Erythroblast (primary cell): ENCODE data around the gene CIITA.

ENCODE experiments used
- GATA1 ChIP-seq: IDR thresholded peaks from 2 replicates; pipeline ENCODE4 v1.6.1; 2011; ENCODE audit warnings: low read depth, mild to moderate bottlenecking, control low read depth, low read length, moderate library complexity
- POLR2A ChIP-seq: IDR thresholded peaks from 2 replicates; pipeline ENCODE4 v1.6.1; 2011; ENCODE audit warnings: mild to moderate bottlenecking, low read length

DNA sequence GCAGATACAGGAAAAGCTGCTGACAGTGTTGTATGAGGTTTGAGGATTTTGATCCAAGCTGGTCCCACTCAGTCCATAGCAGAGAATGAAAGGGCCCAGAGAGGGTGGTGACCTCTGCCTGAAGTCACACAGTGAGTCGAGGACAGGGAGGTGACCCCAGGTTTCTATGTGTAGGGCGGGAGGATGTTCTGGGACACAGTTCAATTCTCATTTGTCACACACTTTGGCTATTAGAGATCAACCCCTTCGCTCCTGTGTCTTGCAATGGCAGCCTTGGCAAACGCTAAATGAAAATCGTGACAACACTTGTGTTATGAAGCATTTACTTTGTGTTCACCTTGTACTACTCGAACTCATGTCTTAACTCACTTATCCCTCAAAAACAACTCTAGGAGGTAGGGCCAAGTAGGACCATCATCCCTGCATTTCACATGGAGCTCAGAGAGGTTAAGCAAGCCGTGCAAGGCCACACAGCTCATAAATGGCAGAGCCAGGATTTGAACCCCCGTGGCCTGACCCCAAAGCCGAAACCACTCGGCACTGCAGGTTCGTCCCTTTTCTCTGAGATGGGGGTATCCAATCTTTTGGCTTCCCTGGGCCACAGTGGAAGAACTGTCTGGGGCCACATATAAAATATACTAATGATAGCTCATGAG lies 55.1 kb downstream of the CIITA start:
- TF ChIP-seq POLR2A (no peak), GATA1 (no peak)
